Loucy (cell line): ENCODE results near the gene ATP5PO.

ENCODE experiments used
- H2AFZ ChIP-seq: fragments of 200-600 bp; sonication (generic); 2 replicates; pipeline ENCODE4 v1.6.0; 2016; ENCODE audit warnings: antibody characterized with exemption, mild to moderate bottlenecking, low read length, moderate library complexity
- H3F3A ChIP-seq: fragments of 200-600 bp; 2 replicates; pipeline ENCODE4 v1.6.0; 2016; ENCODE audit warnings: antibody characterized with exemption, low read depth, mild to moderate bottlenecking
- H3K27me3 ChIP-seq: fragments of 200-600 bp; sonication (generic); 2 replicates; pipeline ENCODE4 v1.6.1; 2014; ENCODE audit warnings: low read length, mild to moderate bottlenecking; ENCODE audit not compliant: insufficient read depth, poor library complexity, severe bottlenecking
- H3K36me3 ChIP-seq: fragments of 200-600 bp; sonication (generic); 2 replicates; pipeline ENCODE4 v1.6.1; 2016; ENCODE audit warnings: low read length; ENCODE audit not compliant: insufficient read depth
- H3K4me1 ChIP-seq: fragments of 200-600 bp; sonication (generic); 2 replicates; pipeline ENCODE4 v1.5.1; 2014; ENCODE audit warnings: low read length, mild to moderate bottlenecking; ENCODE audit not compliant: insufficient read depth, poor library complexity, severe bottlenecking
- H3K4me2 ChIP-seq: fragments of 200-600 bp; sonication (generic); 2 replicates; pipeline ENCODE4 v1.6.0; 2014; ENCODE audit warnings: antibody characterized with exemption, low read length, low read depth, mild to moderate bottlenecking; ENCODE audit not compliant: poor library complexity, severe bottlenecking
- H3K4me3 ChIP-seq: fragments of 200-600 bp; sonication (generic); 2 replicates; pipeline ENCODE4 v1.5.1; 2014; ENCODE audit warnings: low read length, mild to moderate bottlenecking, mixed read lengths; ENCODE audit not compliant: poor library complexity, severe bottlenecking
- H3K79me2 ChIP-seq: fragments of 200-600 bp; sonication (generic); 2 replicates; pipeline ENCODE4 v1.6.1; 2014; ENCODE audit warnings: low read length; ENCODE audit not compliant: insufficient read depth
- H3K9ac ChIP-seq: fragments of 200-600 bp; sonication (generic); 2 replicates; pipeline ENCODE4 v1.6.0; 2014; ENCODE audit warnings: mild to moderate bottlenecking, low read depth, low read length, moderate library complexity; ENCODE audit not compliant: poor library complexity, severe bottlenecking
- H3K9me2 ChIP-seq: fragments of 200-600 bp; sonication (generic); replicated peaks from 2 replicates; pipeline ENCODE4 v1.6.1; 2016; ENCODE audit warnings: low read depth, low read length, mixed read lengths
- H3K9me3 ChIP-seq: fragments of 200-600 bp; sonication (generic); 2 replicates; pipeline ENCODE4 v1.6.1; 2014; ENCODE audit warnings: mild to moderate bottlenecking, antibody characterized with exemption, low read length, low read depth; ENCODE audit not compliant: insufficient read depth
- H4K20me1 ChIP-seq: fragments of 200-600 bp; sonication (generic); 2 replicates; pipeline ENCODE4 v1.6.0; 2014; ENCODE audit warnings: antibody characterized with exemption, low read length, mild to moderate bottlenecking; ENCODE audit not compliant: insufficient read depth, poor library complexity, severe bottlenecking
- EZH2phosphoT487 ChIP-seq: fragments of 200-600 bp; IDR thresholded peaks from 2 replicates; pipeline ENCODE4 v1.6.1; 2018; ENCODE audit warnings: antibody characterized with exemption, mild to moderate bottlenecking, moderate library complexity, borderline replicate concordance
- TF ChIP-seq, protein P1 (sequence below): fragments of 200-600 bp; sonication (generic); conservative IDR thresholded peaks from 2 replicates; pipeline ENCODE4 v1.5.1; 2014; ENCODE audit warnings: mild to moderate bottlenecking, antibody characterized with exemption, low read length

Gene ATP5PO

DNA sequence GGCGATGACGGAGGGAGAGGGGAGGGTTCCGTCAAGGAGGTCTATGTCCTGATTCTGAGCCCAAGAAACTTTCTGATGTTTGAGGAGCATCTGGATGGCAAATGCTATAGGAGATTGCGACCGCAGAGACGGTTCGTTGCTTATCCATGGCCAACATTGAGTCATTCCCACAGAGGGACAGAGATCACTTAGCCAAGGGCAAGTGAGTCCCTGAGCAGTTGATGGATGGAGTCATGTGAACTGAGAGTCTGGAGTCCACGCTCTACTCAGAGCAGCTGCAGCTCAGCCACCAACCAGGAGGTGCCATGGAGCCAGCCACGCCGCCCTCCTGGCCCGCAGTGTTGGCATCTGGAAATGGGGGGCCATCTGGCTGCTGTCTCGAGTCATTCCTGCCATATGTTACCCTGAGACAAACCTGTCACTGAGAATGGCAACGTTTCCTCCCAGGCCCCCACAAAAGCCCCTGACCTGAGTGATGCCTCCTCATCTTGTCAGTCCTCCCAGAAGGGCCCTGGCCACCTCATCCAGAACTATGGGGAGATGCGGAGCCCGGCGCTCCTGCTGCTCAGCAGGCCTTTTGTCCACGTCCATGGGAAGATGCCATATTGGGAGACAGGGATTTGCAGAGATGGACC, 58.6 kb downstream of the ATP5PO start:
- Histone ChIP-seq H3K4me2 (no peak overlapping the region), H3K4me3 (no peak overlapping the region), H2AFZ (no peak overlapping the region), H3F3A (no peaks in the 10 kb centered on the region), H3K79me2 (no peaks in the 10 kb centered on the region), H3K9me3 (no peaks in the 10 kb centered on the region), H3K9me2 (no peaks in the 10 kb centered on the region), H3K4me1 (no peaks in the 10 kb centered on the region), H4K20me1 (no peaks in the 10 kb centered on the region), H3K27me3 (no peaks in the 10 kb centered on the region), H3K36me3 (no peaks in the 10 kb centered on the region), H3K9ac (no peak overlapping the region)
- TF ChIP-seq EZH2phosphoT487: no peak
- TF ChIP-seq, protein P1, sequence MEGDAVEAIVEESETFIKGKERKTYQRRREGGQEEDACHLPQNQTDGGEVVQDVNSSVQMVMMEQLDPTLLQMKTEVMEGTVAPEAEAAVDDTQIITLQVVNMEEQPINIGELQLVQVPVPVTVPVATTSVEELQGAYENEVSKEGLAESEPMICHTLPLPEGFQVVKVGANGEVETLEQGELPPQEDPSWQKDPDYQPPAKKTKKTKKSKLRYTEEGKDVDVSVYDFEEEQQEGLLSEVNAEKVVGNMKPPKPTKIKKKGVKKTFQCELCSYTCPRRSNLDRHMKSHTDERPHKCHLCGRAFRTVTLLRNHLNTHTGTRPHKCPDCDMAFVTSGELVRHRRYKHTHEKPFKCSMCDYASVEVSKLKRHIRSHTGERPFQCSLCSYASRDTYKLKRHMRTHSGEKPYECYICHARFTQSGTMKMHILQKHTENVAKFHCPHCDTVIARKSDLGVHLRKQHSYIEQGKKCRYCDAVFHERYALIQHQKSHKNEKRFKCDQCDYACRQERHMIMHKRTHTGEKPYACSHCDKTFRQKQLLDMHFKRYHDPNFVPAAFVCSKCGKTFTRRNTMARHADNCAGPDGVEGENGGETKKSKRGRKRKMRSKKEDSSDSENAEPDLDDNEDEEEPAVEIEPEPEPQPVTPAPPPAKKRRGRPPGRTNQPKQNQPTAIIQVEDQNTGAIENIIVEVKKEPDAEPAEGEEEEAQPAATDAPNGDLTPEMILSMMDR: no peak

DNA sequence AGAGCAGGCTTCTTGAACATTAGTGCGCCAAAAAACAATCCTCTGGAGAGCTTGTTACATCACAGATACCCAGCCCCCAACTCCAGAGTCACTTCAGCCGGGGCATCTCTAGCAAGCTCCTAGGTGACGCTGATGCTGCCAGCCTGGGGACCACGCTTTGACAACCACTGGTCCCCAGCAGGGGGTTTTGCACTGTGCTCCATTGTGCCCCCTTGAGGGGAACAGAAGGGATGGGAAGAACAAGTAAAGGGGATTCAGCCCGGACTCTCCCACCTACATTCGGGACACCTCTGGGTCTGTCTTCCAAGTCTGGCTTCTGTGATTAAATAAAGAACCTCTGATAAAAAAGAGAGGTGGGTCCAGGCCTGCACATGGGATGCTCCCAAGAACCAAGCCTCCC, 60.4 kb downstream of the ATP5PO start:
- Histone ChIP-seq H3K4me3 (no peak overlapping the region), H4K20me1 (no peaks in the 10 kb centered on the region), H3K4me2 (no peak overlapping the region), H2AFZ (no peak overlapping the region), H3K9me3 (no peaks in the 10 kb centered on the region), H3K9me2 (no peaks in the 10 kb centered on the region), H3K27me3 (no peaks in the 10 kb centered on the region), H3K36me3 (no peaks in the 10 kb centered on the region), H3K79me2 (no peaks in the 10 kb centered on the region), H3K9ac (no peak overlapping the region), H3K4me1 (no peaks in the 10 kb centered on the region), H3F3A (no peaks in the 10 kb centered on the region)
- no peak for TF ChIP-seq EZH2phosphoT487
- TF ChIP-seq, protein P1: peak; percentile 67

DNA sequence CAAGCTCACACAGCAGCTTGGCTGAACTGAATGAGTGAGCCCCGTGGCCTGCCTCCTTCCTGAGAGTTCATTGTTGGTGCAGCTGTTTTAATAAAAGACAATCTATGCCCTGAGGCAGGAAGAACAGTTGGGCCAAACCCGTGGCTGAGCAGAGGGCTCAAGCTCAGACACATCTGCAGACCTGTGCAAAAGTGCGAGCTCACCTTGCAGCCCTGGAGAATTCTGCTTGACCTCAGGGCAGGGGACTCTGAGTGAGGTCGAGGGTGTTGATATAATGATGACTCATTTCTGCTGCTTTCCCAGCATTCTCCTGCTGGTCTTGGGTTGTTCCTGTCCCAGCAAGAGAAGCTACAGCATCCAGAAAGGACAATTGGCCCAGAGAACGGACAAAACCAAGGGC, 61.0 kb downstream of the ATP5PO start:
- Histone ChIP-seq H3K27me3 (no peaks in the 10 kb centered on the region), H3K4me2 (no peak overlapping the region), H2AFZ (no peak overlapping the region), H3K4me1 (no peaks in the 10 kb centered on the region), H3K4me3 (no peak overlapping the region), H3K9me3 (no peaks in the 10 kb centered on the region), H3K9ac (no peak overlapping the region), H3F3A (no peaks in the 10 kb centered on the region), H3K79me2 (no peaks in the 10 kb centered on the region), H3K36me3 (no peaks in the 10 kb centered on the region), H3K9me2 (no peaks in the 10 kb centered on the region), H4K20me1 (no peaks in the 10 kb centered on the region)
- TF ChIP-seq, protein P1: no peak
- no peak for TF ChIP-seq EZH2phosphoT487
